Measurements from ENCODE around the gene MRPL48.
"Not testable (repeated sequence)": the region's sequence is repeated elsewhere in the genome, so short reads cannot be mapped to it uniquely, and the experiment has no call there.

Gene MRPL48

GRCh38 chr11:73779084-73779902, 8.4 kb upstream of the MRPL48 start:
- in situ Hi-C loops (cut with MboI; ENCODE audit: low sequenced_read_pairs), result no loop called here

- in situ Hi-C loops (cut with MboI; ENCODE audit: low sequenced_read_pairs), result no loop called here
These were observed 6.4 kb upstream of the MRPL48 start for GRCh38 chr11:73781303-73781702.

GRCh38 chr11:73783483-73784020, 4.1 kb upstream of the MRPL48 start:
- in situ Hi-C loops (cut with MboI; ENCODE audit: low sequenced_read_pairs), result no loop called here

GRCh38 chr11:73784080-73784634, 3.5 kb upstream of the MRPL48 start:
- in situ Hi-C loops (cut with MboI; ENCODE audit: low sequenced_read_pairs), result no loop called here

GRCh38 chr11:73784734-73785133, 2.9 kb upstream of the MRPL48 start:
- in situ Hi-C loops (cut with MboI; ENCODE audit: low sequenced_read_pairs), result no loop called here

GRCh38 chr11:73785467-73785866, 2.2 kb upstream of the MRPL48 start:
- in situ Hi-C loops (cut with MboI; ENCODE audit: low sequenced_read_pairs), result not testable (repeated sequence)

GRCh38 chr11:73787051-73787642, 527 bp upstream of the MRPL48 start:
- in situ Hi-C loops (cut with MboI; ENCODE audit: low sequenced_read_pairs), result no loop called here

GRCh38 chr11:73789279-73789670, 1.6 kb downstream of the MRPL48 start:
- in situ Hi-C loops (cut with MboI; ENCODE audit: low sequenced_read_pairs), result no loop called here

- in situ Hi-C loops (cut with MboI; ENCODE audit: low sequenced_read_pairs), result no loop called here
These were observed 4.9 kb downstream of the MRPL48 start for GRCh38 chr11:73792584-73792983.

GRCh38 chr11:73795925-73796632, 8.4 kb downstream of the MRPL48 start:
- in situ Hi-C loops (cut with MboI; ENCODE audit: low sequenced_read_pairs), result no loop called here

- in situ Hi-C loops (cut with MboI; ENCODE audit: low sequenced_read_pairs), result no loop called here
These were observed 9.8 kb downstream of the MRPL48 start for GRCh38 chr11:73797457-73797856.

- in situ Hi-C loops (cut with MboI; ENCODE audit: low sequenced_read_pairs), result no loop called here
These were observed 12.7 kb downstream of the MRPL48 start for GRCh38 chr11:73800276-73800806.

- in situ Hi-C loops (cut with MboI; ENCODE audit: low sequenced_read_pairs), result no loop called here
These were observed 13.5 kb downstream of the MRPL48 start for GRCh38 chr11:73801136-73801535.

- in situ Hi-C loops (cut with MboI; ENCODE audit: low sequenced_read_pairs), result no loop called here
These were observed 17.0 kb downstream of the MRPL48 start for GRCh38 chr11:73804712-73805111.

- in situ Hi-C loops (cut with MboI; ENCODE audit: low sequenced_read_pairs), result no loop called here
These were observed 20.4 kb downstream of the MRPL48 start for GRCh38 chr11:73808052-73808451.

- in situ Hi-C loops (cut with MboI; ENCODE audit: low sequenced_read_pairs), result no loop called here
These were observed 23.0 kb downstream of the MRPL48 start for GRCh38 chr11:73810637-73811036.

GRCh38 chr11:73812234-73812633, 24.6 kb downstream of the MRPL48 start:
- in situ Hi-C loops (cut with MboI; ENCODE audit: low sequenced_read_pairs), result no loop called here

GRCh38 chr11:73814812-73815211, 27.1 kb downstream of the MRPL48 start:
- in situ Hi-C loops (cut with MboI; ENCODE audit: low sequenced_read_pairs), result no loop called here

- in situ Hi-C loops (cut with MboI; ENCODE audit: low sequenced_read_pairs), result no loop called here
These were observed 31.2 kb downstream of the MRPL48 start for GRCh38 chr11:73818846-73819245.

GRCh38 chr11:73830261-73830660, 42.6 kb downstream of the MRPL48 start:
- in situ Hi-C loops (cut with MboI; ENCODE audit: low sequenced_read_pairs), result no loop called here

- in situ Hi-C loops (cut with MboI; ENCODE audit: low sequenced_read_pairs), result no loop called here
These were observed 45.4 kb downstream of the MRPL48 start for GRCh38 chr11:73833067-73833466.
